Dermis blood vessel endothelial cell (primary cell): ENCODE data around the gene SPTB. TPM values are rescaled to one million over a fixed set of nuclear protein-coding genes. Genes with fewer than 3 reads are reported as not detected.
"Not testable (repeated sequence)": the region's sequence is repeated elsewhere in the genome, so short reads cannot be mapped to it uniquely, and the experiment has no call there.

ENCODE experiments used
- DNase-seq: peaks from one replicate; pipeline ENCODE4 v3.0.0; 2010
- total RNA-seq: library from RNA; depleted of rRNA; stranded (reverse); fragments of >200 nt; gene quantifications from 2 replicates; pipeline ENCODE4 v1.2.3, GENCODE V29; 2014

SPTB gene
- total RNA-seq, 1 donor from 2014 or later, result under 0.01 TPM

DNA sequence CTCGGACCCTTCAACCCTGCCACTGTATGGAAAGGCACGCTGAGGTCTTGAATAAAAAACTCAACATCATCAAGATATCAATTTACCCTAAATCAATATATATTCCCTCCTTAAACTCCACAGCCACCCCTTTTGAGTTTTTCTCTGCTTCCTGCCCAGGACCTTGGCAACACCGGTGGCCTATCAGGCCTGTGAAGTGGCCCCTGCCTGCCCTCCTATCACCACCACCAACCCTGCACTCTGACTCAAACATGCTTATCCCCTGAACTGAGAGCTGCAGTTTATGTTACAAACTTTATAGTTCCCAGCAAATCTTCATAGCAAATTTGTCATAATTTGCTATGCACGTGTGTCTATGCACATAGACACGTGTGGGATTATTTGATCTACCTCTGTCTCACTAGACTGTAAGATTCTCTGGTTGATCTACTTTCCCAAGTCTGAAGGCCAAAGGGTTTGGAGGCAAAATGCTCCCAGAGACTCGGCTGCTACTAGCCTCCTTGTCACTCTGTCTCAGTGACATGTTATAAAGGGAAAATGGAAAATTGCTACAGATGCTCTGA lies 63.4 kb downstream of the SPTB start:
- no peak for DNase-seq

DNA sequence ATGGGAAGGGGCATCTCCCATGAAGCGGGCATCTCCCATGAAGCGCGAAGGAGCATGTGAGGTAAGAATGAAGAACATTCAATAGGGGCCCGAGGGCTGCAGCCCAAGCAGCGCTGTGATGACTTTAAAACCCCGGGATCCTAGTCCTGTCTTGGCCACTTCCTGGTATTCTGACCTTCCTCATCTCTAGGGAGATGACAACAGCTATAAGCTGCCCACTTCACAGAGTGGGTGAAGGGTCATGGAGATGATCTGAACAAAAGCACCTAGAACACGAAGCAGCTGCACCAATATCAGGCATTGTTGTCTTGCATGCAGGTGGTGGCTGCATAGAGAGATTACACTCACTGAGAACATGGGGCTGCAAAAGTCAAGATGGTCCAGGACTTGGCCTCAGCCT lies 64.5 kb downstream of the SPTB start:
- DNase-seq, result no peak

DNA sequence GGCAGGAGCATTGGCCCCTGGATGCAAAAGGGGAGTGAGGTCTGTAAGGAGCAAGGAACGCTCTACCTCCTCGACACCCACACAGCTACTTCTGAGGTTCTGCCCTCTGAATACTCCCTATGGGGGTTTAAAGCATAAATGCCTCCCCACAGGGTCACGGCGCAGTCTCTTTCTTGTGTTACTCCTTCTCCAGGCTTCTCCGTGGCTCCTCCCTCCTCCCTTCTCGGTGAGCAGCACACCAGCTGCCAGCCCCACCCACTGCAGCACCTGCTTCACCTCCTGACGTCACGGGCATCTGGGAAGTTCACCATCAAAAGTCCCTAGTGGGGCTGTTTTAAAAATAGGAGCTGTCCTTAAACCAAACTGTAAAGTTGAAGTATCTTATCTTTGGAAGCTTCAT lies 67.3 kb downstream of the SPTB start:
- no peak for DNase-seq

DNA sequence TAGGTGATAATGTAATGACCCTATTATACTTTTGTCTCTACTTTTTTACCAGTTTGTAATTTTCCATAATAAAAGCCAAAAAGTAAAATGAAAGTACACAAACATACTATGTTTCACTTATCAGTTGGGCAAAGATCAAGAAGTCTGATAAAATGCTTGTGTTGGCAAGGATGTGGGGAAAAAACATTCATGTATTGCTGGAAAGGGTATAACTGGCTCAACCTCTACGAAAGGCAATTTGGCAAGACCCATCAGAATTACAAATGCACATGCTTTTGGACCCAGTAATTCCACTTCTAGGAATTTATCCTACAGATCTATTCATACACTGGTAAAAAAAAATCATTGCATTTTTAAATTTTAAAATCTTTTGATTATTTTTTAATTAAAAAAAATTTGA lies 68.0 kb downstream of the SPTB start:
- no peak for DNase-seq

DNA sequence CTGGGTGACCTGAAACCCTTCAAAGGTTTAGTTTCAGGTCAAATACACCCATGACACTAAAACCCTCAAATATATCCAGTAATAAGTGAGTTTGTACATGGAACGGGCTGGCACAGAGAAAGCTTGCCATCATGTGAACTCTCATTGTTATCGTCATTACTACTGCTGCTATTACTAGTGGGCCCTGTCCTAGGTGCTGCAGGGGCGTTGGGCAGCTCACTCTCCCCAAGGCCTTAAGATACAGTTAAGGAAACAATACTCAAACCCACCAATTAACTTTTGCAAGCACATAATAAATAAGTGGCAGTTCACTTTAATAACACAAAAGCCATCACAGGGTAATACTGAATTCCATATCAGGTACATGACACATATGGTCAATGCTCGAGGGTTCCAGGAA lies 71.3 kb downstream of the SPTB start:
- DNase-seq, result no peak

DNA sequence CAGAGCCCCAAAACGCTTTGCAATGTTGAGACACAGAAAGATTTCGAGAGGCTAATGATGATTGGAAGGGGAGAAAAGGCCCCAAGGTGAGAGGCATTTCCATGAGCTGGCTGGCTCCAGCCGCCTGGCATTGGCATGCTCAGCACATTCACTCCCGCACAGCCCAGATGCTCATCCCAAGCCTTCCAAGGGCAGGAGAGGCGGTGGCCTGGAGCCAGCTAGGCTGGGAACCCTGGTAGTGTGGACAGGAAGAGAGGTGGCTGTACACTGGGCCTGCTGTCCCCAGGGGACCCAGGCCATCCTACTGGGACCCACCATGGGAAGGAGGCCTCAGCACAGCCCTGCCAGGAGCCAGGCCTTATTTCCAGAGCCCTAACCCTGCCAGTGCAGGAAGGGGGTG lies 72.2 kb downstream of the SPTB start:
- no peak for DNase-seq

DNA sequence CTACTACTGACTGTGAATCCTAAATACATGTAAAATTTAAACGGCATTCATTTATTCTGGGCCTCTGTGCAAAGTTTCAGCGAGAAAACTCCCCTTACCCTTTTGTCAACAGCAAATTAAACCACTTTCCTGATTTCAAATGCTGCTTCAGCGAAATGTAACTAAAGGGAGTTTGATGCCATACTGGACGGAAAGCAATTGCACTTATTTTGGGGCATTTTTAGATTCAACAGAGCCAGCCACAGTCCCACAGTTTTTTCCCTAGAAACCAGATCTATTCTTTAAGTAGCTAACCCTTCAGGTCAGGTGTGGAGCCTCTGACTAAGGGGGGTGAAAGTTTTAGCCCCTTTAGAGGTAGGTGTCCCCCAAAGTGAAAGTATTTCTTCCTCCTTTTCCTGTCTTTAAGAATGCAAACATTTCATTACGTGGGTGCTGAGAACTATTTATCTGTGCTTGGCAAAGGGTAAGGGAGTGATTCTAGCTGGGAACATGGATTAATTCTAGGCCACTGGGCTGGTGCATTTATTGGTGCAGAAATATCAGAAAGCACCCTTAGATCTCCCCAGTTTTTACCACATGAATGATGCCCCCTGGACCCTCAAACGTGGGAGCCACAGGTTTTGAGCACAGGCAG lies 72.7 kb downstream of the SPTB start:
- DNase-seq, result no peak

DNA sequence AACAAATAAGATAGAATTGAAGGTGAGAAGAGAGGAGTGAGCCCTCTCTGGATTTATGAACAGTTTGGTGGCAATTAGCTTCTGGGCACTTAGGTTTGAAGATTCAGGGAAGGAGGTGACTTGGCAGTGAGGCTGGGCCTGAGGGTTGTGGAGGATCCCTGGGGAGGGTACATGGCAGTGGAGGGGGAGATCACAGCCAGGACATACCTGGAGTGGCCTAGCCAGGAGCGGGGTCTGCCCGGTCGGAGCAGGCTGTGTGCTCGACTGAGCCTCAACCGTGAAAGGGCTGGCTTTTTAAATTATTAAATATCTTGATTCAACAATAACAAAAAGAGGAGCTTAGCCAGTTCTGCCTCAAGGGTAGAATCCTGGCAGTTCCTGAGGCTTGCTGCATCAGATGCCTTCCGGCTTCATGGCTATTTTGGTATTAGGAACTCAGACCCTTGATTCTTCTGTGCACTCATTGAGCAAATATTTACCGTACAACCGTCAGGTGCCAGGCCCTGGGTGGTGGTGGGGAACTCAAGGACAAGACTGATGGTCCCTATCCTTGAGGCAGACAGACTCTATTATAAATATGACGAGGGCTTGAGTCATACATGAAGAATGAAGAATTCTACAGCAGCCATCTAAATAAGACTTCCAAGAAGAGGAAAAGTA lies 73.4 kb downstream of the SPTB start:
- no peak for DNase-seq

DNA sequence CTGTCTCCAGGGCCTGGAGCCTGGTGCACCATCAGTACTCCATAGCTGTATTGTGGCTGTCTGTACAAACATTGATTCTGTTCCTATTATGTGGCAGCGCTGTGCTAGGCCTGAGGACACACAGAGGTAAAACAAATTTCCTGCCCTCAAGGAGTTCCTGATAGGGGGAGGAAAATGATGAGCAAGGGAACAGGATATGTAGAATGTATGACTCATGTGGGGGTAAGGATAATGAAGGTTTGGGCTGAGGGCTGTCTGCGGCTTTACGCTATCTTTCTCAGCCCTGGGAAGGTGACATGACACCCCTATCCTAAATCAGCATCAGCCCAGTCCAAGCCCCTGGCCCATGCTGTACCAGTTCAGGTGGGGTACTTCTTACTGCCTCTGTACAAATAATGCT lies 74.1 kb downstream of the SPTB start:
- not testable (repeated sequence) for DNase-seq

DNA sequence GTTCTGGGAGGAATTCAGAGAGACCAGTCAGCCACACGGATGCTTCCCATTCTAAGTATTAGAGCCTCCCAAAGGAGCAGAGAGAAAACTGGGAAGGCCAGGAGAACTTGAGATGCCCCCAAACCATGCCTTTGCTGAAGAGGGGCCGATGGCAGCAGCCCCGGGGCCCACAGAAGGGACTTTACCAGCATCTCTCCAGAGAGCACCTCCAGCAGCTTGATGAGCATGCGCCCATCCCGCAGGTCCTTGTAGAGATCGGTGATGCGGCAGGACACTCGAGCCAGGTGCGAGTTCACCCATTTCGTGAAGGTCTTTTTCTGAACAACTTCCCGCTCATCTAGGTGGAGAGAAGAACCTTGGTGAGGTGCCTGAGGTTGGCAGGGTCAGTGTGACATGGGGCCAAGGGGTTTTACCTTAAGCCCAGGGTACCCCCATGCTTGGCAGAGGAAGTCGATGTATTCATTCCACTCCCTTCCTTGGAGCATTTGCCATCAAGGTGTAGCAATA lies 74.9 kb downstream of the SPTB start:
- DNase-seq, result no peak

DNA sequence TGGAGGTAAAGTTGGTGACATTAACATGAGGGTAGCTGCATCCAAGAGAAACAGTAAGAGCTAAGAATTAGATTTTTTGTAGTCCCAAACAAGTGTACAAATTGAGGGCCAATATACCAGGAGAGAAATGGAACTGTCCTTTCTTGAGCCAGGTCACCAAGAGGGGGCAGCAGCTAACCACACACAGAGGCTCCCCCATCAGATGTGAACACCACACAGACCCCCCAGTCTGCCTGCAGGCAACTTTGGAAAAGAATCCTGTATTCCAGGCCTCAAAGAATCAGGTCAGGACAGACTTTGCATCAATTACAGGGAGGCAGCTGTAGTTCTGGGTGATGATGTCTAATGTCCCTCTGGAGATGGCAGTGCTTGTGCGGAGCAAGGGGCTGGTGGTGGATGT lies 77.9 kb downstream of the SPTB start:
- DNase-seq, result peak; percentile 33

DNA sequence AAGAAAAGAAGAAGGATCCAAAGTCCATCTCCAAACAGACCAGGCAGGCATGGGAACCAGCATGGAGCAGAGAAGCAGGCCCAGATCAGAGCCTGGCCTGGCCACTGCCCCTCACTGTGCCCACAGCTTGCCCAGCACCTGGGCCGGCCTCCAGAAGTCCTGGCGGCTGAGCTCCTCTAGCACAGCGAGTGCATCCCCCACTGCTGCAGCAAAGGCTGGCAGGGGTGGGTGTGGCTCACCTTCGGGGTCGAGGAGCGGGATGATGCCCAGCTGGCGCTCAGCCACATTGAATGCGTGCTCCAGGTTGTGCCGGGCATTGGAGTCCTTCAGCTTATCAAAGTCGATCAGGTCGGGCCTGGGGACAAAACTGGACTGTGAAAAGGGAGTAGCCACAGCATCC lies 78.7 kb downstream of the SPTB start:
- no peak for DNase-seq

DNA sequence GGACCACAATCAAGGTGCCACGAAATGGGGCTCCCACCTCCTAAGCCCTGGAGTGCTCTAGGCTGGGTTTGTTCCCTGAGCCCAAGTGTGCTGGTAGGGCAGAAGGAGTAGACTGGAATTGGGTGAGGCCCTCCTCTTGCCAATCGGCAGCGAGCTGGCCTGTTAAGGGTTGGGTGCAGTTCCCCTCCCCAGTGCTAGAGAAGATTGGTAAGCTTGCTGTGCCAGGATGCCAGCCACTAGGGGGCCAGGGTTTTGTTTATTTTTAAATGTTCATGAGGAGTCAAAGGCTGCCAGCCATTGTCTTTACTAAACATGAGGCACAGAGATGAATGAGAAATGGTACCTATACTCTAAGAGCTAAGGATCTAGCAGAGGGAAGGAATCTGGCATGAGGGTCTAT lies 79.7 kb downstream of the SPTB start:
- peak; percentile 62 for DNase-seq

DNA sequence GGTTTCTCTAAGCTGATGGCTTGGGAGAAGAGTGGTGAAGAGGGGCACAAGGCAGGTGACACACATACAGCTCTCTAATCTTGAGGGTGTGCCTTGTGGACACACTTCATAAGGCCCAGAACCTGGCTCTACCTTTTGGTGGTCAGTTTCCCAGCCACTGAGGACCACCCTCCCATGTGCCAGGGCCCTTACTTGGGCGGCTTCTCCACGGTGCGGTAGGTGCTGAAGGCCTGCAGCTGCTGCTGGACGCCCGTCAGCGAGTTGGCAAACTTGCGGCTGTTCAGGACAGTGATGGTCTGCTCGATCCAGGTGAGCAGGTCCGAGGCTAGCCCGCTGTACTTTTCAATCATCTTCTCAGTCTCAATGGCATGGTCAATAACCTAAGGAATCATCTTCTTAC lies 80.2 kb downstream of the SPTB start:
- no peak for DNase-seq

DNA sequence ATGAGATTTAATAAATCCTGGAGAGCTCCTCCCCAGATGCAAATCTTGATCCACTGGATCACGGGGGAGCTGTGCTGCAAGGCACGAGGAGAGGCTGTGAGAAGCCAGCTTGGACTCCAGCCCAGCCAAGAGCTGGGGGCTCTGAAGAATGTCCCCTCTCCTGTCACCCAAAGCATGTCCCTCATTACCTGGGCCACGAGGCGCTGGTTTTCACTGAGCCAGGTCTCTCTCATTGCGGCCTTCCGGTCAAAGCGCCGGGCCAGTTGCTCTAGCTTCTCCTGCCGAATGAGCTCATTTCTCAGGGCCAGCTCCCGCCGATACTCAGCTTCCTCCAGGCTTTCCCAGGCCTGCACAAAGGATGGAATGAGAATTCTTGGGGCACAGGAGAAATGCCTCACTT lies 83.3 kb downstream of the SPTB start:
- DNase-seq, result no peak

DNA sequence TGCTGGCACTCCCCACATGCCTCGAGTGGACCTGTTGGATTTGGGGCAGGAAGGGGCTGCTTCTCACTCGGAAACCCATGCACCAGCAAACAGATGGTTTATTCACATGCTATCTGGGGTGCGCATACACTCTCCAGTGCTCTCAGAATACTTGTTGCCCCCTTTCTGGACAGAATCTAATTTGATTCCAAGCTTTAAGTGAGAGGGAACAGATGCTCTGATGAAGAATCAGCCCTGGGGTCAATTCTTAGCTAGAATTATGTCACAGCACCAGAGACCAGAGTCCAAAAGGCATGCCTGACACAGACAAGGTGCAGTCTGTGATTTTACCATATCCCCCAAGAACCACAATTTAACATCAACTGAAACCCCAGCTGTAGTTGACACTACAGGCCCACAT lies 83.8 kb downstream of the SPTB start:
- no peak for DNase-seq

DNA sequence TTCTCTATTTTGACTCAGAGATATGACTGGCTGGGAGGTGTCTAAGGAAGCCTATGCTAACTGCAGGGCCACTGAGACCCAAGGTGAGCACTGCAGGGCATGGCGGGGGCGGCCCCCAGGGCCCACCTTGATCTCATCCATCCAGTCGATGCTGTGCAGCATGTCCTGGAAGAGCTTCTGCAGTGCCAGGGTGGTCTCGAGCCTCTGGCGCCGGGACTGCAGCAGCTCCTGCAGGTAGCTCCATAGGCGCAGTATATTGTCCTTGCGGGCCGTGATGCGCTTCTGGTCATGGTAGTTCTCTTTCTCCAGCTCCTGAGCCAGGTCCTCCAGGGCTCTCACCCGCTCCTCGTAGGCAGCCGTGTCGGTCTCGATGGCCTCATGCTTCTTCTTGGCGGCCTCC lies 84.5 kb downstream of the SPTB start:
- no peak for DNase-seq

DNA sequence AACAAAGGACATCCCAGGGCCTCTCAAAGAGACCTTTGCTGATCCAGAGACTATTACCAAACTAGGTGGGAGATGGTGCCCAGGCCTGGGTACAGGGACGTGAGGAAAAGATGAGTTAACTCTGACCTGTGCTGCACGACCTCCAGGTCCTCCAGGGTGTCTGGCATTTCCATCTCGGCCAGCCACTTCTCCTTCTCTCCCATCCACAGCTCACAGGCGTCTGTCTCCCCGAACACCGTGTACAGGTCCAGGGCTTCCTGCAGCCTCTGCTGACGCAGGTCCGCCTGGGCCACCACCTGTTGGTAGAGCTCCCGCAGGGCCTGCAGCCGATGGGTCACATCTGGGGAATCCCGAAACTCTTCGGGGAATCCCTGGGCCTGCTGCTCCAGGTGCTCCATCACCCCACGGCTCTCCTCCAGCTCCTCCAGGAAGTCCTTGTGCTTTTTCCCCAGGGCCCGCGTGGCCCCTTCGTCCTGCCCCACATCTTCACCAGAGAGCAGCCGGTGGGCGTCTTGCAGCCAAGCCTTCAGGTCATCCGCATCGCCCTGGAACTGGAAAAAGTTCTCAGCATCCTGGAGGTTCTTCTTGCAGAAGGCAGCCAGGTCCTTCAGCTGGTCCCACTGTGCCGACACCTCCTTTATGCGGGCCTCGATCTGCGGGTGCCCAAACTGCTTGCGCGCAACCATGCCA lies 86.7 kb downstream of the SPTB start:
- DNase-seq, result no peak

DNA sequence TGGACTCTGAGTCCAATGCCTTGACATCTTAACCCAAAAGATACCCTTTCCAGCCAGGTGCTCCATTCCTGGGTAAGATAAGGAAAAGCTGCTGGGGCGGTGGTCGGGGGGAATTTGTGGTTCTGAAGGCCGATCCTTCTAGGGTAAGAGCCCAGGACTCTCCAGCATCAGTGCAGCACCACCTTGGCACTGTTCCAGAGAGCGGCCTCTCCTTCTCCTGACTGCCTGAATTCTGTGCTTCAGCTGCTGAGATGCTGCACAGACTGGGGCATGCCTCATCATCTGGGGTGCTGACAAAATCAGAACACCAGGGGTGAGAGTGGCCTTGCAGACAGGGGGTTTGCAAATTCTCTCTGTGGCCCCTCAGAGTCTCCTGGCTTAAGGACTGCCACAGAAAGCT lies 87.5 kb downstream of the SPTB start:
- DNase-seq, result no peak

DNA sequence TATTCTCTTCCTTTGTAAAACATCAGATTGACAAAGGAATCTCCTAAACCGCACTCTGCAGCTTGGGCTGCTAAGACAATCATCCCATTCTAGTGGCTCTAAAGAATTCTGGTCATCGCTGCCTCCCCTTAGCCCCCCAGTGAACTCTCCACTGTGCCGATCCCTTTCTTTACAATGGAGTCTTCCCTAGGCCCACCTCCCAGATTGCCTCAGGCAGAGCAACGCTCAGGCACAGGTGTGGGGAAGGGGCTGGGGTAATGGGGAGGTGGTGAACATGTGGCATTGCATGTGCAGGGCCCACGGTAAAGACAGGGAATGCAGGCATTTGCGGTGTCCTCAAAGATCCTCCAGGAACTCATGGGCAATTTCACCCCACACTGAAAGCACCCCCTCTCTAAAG lies 89.2 kb downstream of the SPTB start:
- no peak for DNase-seq

DNA sequence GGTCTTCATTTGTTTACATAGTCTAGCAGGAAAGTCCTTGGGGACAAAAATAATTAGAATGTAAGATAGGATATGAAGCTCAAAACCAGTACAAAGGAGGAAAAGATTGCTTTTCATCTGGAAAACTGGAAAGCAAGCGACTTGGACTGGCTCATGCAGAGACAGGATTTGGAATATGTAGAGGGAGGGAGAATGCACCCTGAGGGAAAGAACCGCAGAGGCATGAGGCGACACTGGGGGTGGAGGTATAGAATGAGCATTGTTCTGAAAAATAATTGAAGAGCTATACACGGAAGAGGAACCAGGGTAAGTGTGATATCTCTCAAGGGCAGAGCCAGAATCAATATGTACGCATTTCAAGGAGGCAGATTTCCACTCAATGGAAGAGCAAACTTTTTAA lies 90.0 kb downstream of the SPTB start:
- no peak for DNase-seq

DNA sequence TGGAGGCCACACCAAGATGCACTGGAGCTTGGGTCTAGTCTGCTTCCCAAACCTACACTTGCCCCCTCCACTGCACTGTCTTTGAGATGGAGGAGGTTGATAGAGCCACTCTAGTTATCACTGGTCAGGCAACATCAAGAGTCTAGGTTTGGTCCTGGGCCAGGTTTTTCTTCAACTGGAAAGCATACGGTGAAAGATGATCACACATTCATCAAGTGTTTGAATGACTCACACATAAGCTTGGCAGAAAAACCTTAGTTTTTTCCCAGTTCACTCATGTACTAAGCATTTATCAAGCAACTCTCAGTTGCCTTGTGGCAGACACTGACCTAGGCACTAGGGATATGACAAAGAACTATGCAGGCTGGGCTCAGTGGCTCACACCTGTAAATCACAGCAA lies 91.0 kb downstream of the SPTB start:
- peak; percentile 63 for DNase-seq

DNA sequence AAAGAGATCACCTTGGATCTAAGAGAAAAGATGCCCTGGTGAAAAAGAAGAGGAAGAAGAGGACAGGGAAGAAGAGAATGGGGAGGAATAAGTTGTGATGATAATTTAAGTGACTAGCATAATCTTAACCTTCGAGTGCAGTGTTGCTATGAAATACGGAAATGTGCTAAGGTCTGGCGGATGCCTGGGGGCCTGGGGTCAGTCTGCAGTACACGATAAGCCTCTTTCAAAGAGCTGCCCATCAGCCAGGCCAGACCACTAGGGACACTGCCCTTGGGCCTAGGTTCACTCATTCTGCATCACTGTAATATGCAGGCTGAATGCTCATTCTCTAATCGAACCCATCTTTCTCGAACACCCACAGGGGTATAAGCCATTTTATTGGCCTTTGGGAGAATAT lies 92.1 kb downstream of the SPTB start:
- peak; percentile 66 for DNase-seq
